Measurements from ENCODE around the gene ALKBH6. TPM values are rescaled to one million over a fixed set of nuclear protein-coding genes. Genes with fewer than 3 reads are reported as not detected.
"Not testable (repeated sequence)": the region's sequence is repeated elsewhere in the genome, so short reads cannot be mapped to it uniquely, and the experiment has no call there.

The ALKBH6 gene
- polyA plus RNA-seq, 3 donors from 2014 or later = 27.2 to 34.6 (median 30.0) TPM

- DNase-seq = no peak
- H3K4me1 Mint-ChIP-seq = no peaks in the 10 kb centered on the region
- H3K36me3 Mint-ChIP-seq = peaks cover 4 to 15% (median 7%) of the 10 kb centered on the region in 3 donors
- H3K4me3 Mint-ChIP-seq = no peak overlapping the region
- no peak overlapping the region for H3K27ac Mint-ChIP-seq
- H3K27me3 Mint-ChIP-seq (ENCODE audit: low read depth in 3 of 3) = peaks cover 0 to 4% (median 0%) of the 10 kb centered on the region in 3 donors
- H3K9me3 Mint-ChIP-seq = no peaks in the 10 kb centered on the region
Measured at GRCh38 chr19:36046443-36047050, 32.5 kb upstream of the ALKBH6 start.

GRCh38 chr19:36043952-36044351 is 29.9 kb upstream of the ALKBH6 start:
- Mint-ChIP-seq H3K9me3 (no peaks in the 10 kb centered on the region), H3K27ac (no peak overlapping the region), H3K36me3 (peaks cover 4 to 10% (median 7%) of the 10 kb centered on the region in 3 donors), H3K4me1 (no peaks in the 10 kb centered on the region), H3K4me3 (no peak overlapping the region), H3K27me3 (ENCODE audit: low read depth in 3 of 3) (peaks cover 0 to 6% (median 2%) of the 10 kb centered on the region in 3 donors)
- DNase-seq = no peak

GRCh38 chr19:36041831-36042230 is 27.8 kb upstream of the ALKBH6 start:
- Mint-ChIP-seq H3K4me3 (no peak overlapping the region), H3K36me3 (peaks cover 4 to 11% (median 10%) of the 10 kb centered on the region in 3 donors), H3K4me1 (peaks cover 8 to 12% of the 10 kb centered on the region in 2 donors), H3K27ac (no peak overlapping the region), H3K9me3 (no peaks in the 10 kb centered on the region), H3K27me3 (ENCODE audit: low read depth in 3 of 3) (peaks cover 2 to 6% (median 2%) of the 10 kb centered on the region in 3 donors)
- no peak for DNase-seq

GRCh38 chr19:36041092-36041491 is 27.1 kb upstream of the ALKBH6 start:
- H3K9me3 Mint-ChIP-seq; H3K4me3 Mint-ChIP-seq; DNase-seq; H3K27me3 Mint-ChIP-seq (ENCODE audit: low read depth in 3 of 3): not testable (repeated sequence)
- Mint-ChIP-seq H3K27ac (peak overlapping the region in 2 of 6 donors; percentile 7 to 42), H3K4me1 (peaks cover 10 to 19% of the 10 kb centered on the region in 2 donors), H3K36me3 (peaks cover 3 to 11% (median 8%) of the 10 kb centered on the region in 3 donors)

GRCh38 chr19:36040495-36040894 is 26.5 kb upstream of the ALKBH6 start:
- Mint-ChIP-seq H3K27ac (peak overlapping the region in 1 of 6 donors; percentile 45), H3K4me3 (no peak overlapping the region), H3K27me3 (ENCODE audit: low read depth in 3 of 3) (peaks cover 2 to 6% (median 3%) of the 10 kb centered on the region in 3 donors), H3K36me3 (peaks cover 0 to 8% (median 2%) of the 10 kb centered on the region in 3 donors), H3K9me3 (no peaks in the 10 kb centered on the region), H3K4me1 (peaks cover 16 to 24% of the 10 kb centered on the region in 2 donors)
- no peak for DNase-seq

GRCh38 chr19:36032251-36033104 is 18.5 kb upstream of the ALKBH6 start, which contains the start of gene CLIP3:
Gene CLIP3, minus strand, starts transcription at chr19:36032873. Its CDS starts 516 bp downstream, at chr19:36032357.
- H3K27ac Mint-ChIP-seq = peak within 1 kb of the TSS in 2 of 6 donors; percentile 30 to 34
- H3K4me1 Mint-ChIP-seq = peaks cover 17 to 37% of the 10 kb centered on the region in 2 donors
- H3K27me3 Mint-ChIP-seq (ENCODE audit: low read depth in 3 of 3) = peaks cover 0 to 3% (median 2%) of the 10 kb centered on the region in 3 donors
- H3K4me3 Mint-ChIP-seq = peak within 1 kb of the TSS in 4 of 5 donors; percentile 21 to 71 (median 39)
- H3K36me3 Mint-ChIP-seq = peaks cover 5 to 13% (median 6%) of the 10 kb centered on the region in 3 donors
- H3K9me3 Mint-ChIP-seq = no peaks in the 10 kb centered on the region
- DNase-seq = peak in 2 of 3 donors; percentile 11 to 26

GRCh38 chr19:36031308-36031707 is 17.3 kb upstream of the ALKBH6 start:
- no peak for DNase-seq
- peaks cover 5 to 9% (median 6%) of the 10 kb centered on the region in 3 donors for H3K36me3 Mint-ChIP-seq
- H3K4me1 Mint-ChIP-seq = peaks cover 8 to 25% of the 10 kb centered on the region in 2 donors
- peak overlapping the region in 1 of 5 donors; percentile 5 for H3K4me3 Mint-ChIP-seq
- peak overlapping the region in 1 of 6 donors; percentile 50 for H3K27ac Mint-ChIP-seq
- peaks cover 0 to 2% (median 2%) of the 10 kb centered on the region in 3 donors for H3K27me3 Mint-ChIP-seq (ENCODE audit: low read depth in 3 of 3)
- no peaks in the 10 kb centered on the region for H3K9me3 Mint-ChIP-seq

- Mint-ChIP-seq H3K36me3 (peaks cover 6 to 11% (median 10%) of the 10 kb centered on the region in 3 donors), H3K27me3 (ENCODE audit: low read depth in 3 of 3) (peaks cover 0 to 2% (median 0%) of the 10 kb centered on the region in 3 donors), H3K4me1 (peaks cover 3 to 18% of the 10 kb centered on the region in 2 donors), H3K27ac (no peak overlapping the region), H3K4me3 (no peak overlapping the region), H3K9me3 (no peaks in the 10 kb centered on the region)
- no peak for DNase-seq
Measured at GRCh38 chr19:36030264-36031148, 16.5 kb upstream of the ALKBH6 start.

- peaks cover 0 to 9% of the 10 kb centered on the region in 2 donors for H3K4me1 Mint-ChIP-seq
- no peak overlapping the region for H3K4me3 Mint-ChIP-seq
- H3K27me3 Mint-ChIP-seq (ENCODE audit: low read depth in 3 of 3) = peaks cover 0 to 2% (median 0%) of the 10 kb centered on the region in 3 donors
- H3K9me3 Mint-ChIP-seq = no peaks in the 10 kb centered on the region
- no peak overlapping the region for H3K27ac Mint-ChIP-seq
- DNase-seq = no peak
- peaks cover 0 to 7% (median 7%) of the 10 kb centered on the region in 3 donors for H3K36me3 Mint-ChIP-seq
Measured at GRCh38 chr19:36028313-36029041, 14.5 kb upstream of the ALKBH6 start.

GRCh38 chr19:36027696-36028095 is 13.7 kb upstream of the ALKBH6 start:
- Mint-ChIP-seq H3K27ac (no peak overlapping the region), H3K36me3 (peaks cover 3 to 11% (median 11%) of the 10 kb centered on the region in 3 donors), H3K9me3 (no peaks in the 10 kb centered on the region), H3K27me3 (ENCODE audit: low read depth in 3 of 3) (peaks cover 0 to 2% (median 0%) of the 10 kb centered on the region in 3 donors), H3K4me1 (peaks cover 0 to 4% of the 10 kb centered on the region in 2 donors), H3K4me3 (no peak overlapping the region)
- no peak for DNase-seq

GRCh38 chr19:36026091-36026876 is 12.3 kb upstream of the ALKBH6 start:
- Mint-ChIP-seq H3K36me3 (peaks cover 3 to 11% (median 11%) of the 10 kb centered on the region in 3 donors), H3K4me1 (no peaks in the 10 kb centered on the region), H3K9me3 (no peaks in the 10 kb centered on the region), H3K4me3 (no peak overlapping the region), H3K27me3 (ENCODE audit: low read depth in 3 of 3) (peaks cover 0 to 2% (median 0%) of the 10 kb centered on the region in 3 donors), H3K27ac (no peak overlapping the region)
- DNase-seq = no peak

GRCh38 chr19:36025541-36025940 is 11.5 kb upstream of the ALKBH6 start:
- peaks cover 0 to 2% (median 0%) of the 10 kb centered on the region in 3 donors for H3K27me3 Mint-ChIP-seq (ENCODE audit: low read depth in 3 of 3)
- H3K4me3 Mint-ChIP-seq = no peak overlapping the region
- no peaks in the 10 kb centered on the region for H3K4me1 Mint-ChIP-seq
- no peaks in the 10 kb centered on the region for H3K9me3 Mint-ChIP-seq
- H3K36me3 Mint-ChIP-seq = peaks cover 3 to 11% (median 9%) of the 10 kb centered on the region in 3 donors
- H3K27ac Mint-ChIP-seq = no peak overlapping the region
- DNase-seq = no peak

All from immature natural killer cell (primary cell).